HL-60 (cell line): Measurements from ENCODE around the gene SNRPB2.

Experiments
- GABPA ChIP-seq: IDR thresholded peaks from 2 replicates; pipeline ENCODE4 v1.6.1; 2012; ENCODE audit warnings: low read depth
- POLR2AphosphoS5 ChIP-seq: IDR thresholded peaks from 2 replicates; pipeline ENCODE4 v1.6.1; 2012; ENCODE audit warnings: low read depth
- REST ChIP-seq: IDR thresholded peaks from 2 replicates; pipeline ENCODE4 v1.6.1; 2012; ENCODE audit warnings: low read depth; ENCODE audit not compliant: insufficient replicate concordance
- SPI1 ChIP-seq: IDR thresholded peaks from 2 replicates; pipeline ENCODE4 v1.6.1; 2012; ENCODE audit warnings: low read depth, mild to moderate bottlenecking, borderline replicate concordance
- TF ChIP-seq, protein P1 (sequence below): IDR thresholded peaks from one replicate; pipeline ENCODE4 v1.5.1; 2011; ENCODE audit warnings: low read length, control low read depth, inconsistent platforms; ENCODE audit not compliant: insufficient read depth

GRCh38 chr20:16703570-16703969 lies 26.3 kb upstream of the SNRPB2 start:
- TF ChIP-seq REST (no peak), POLR2AphosphoS5 (no peak), GABPA (no peak), SPI1 (no peak)
- TF ChIP-seq, protein P1, sequence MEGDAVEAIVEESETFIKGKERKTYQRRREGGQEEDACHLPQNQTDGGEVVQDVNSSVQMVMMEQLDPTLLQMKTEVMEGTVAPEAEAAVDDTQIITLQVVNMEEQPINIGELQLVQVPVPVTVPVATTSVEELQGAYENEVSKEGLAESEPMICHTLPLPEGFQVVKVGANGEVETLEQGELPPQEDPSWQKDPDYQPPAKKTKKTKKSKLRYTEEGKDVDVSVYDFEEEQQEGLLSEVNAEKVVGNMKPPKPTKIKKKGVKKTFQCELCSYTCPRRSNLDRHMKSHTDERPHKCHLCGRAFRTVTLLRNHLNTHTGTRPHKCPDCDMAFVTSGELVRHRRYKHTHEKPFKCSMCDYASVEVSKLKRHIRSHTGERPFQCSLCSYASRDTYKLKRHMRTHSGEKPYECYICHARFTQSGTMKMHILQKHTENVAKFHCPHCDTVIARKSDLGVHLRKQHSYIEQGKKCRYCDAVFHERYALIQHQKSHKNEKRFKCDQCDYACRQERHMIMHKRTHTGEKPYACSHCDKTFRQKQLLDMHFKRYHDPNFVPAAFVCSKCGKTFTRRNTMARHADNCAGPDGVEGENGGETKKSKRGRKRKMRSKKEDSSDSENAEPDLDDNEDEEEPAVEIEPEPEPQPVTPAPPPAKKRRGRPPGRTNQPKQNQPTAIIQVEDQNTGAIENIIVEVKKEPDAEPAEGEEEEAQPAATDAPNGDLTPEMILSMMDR, result no peak
